22Rv1 (cell line): ENCODE data around the gene MBOAT2.

ENCODE experiments used
- ZFX ChIP-seq: fragments of 450-650 bp; IDR thresholded peaks from 2 replicates; pipeline ENCODE4 v1.6.1; 2017; ENCODE audit warnings: antibody characterized with exemption, borderline replicate concordance
- TF ChIP-seq, protein P1 (sequence below): fragments of 450-650 bp; IDR thresholded peaks from 2 replicates; pipeline ENCODE4 v1.5.1; 2017; ENCODE audit warnings: mild to moderate bottlenecking

DNA sequence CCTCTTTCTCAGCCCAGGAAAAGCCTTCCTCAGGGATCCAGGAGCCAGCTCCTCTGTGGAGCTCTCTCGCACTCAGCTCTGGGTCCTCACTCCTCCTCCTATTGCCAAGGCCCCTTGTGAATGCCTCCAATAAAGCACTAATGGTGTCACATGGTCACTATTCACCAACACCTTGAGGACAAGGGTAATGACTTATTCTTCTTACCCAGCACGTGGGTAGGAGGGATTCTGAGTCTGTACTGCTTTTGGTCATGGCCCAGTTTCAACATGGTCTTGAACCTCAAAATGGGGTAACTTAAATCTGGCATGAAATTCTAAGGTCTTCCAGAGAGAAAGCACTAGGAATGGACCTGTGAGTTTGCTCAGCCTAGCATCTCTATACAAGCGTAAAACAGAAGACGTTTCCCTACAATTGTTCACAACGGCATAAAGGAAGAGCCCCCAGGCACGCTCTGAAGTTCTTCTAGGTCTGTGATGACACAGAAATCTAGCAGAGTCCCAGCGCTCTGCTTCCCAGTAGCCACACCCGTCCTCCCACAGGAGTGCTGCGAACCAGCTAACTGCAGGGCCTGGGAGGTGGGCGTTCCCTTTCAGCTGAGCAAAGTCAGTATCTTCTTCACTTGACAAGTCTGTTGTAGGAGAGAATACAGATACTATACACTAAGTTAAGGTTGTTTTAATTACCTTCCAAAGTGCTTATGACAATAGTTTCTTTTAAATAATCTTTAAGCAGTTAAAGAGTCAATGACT is 151.5 kb downstream of the MBOAT2 start:
- TF ChIP-seq, protein P1, sequence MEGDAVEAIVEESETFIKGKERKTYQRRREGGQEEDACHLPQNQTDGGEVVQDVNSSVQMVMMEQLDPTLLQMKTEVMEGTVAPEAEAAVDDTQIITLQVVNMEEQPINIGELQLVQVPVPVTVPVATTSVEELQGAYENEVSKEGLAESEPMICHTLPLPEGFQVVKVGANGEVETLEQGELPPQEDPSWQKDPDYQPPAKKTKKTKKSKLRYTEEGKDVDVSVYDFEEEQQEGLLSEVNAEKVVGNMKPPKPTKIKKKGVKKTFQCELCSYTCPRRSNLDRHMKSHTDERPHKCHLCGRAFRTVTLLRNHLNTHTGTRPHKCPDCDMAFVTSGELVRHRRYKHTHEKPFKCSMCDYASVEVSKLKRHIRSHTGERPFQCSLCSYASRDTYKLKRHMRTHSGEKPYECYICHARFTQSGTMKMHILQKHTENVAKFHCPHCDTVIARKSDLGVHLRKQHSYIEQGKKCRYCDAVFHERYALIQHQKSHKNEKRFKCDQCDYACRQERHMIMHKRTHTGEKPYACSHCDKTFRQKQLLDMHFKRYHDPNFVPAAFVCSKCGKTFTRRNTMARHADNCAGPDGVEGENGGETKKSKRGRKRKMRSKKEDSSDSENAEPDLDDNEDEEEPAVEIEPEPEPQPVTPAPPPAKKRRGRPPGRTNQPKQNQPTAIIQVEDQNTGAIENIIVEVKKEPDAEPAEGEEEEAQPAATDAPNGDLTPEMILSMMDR: no peak
- TF ChIP-seq ZFX: no peak
